B cell (primary cell): ENCODE data around the gene CSNK1G1.

Source experiments
- CTCF ChIP-seq: fragments of 200-600 bp; IDR thresholded peaks from one replicate; pipeline ENCODE4 v1.8.0; 2022; ENCODE audit warnings: antibody characterized with exemption, mild to moderate bottlenecking
- EZH2 ChIP-seq: IDR thresholded peaks from 2 replicates; pipeline ENCODE4 v1.6.1; 2012; ENCODE audit warnings: borderline replicate concordance, low read depth, mild to moderate bottlenecking, moderate library complexity, low read length; ENCODE audit not compliant: insufficient read depth, poor library complexity, severe bottlenecking

DNA sequence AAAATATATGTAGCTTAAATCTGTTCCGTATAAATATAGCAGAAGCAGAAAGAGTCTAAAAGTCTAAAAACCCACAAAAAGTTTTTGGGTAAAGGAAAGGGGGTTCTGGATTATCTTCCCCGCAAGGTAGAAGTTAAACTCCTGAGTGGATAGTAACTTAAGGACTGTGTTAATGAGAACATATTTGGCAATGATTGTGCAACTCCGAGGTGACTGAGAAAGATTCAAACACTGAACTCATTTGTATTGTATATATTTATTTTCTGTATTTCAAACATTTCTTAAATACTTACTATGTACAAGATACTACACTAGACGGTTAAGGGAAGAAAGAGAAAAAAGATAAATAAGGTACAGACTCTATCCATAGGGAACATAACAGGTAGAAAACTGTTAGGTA, 120.4 kb downstream of the CSNK1G1 start:
- TF ChIP-seq CTCF (no peak), EZH2 (no peak)
